IPS-15b (cell line): Measurements from ENCODE around the gene ASPM.

Source experiments
- H3K27me3 ChIP-seq: one replicate; pipeline ENCODE4 v1.6.1; 2013; ENCODE audit warnings: low read length; ENCODE audit not compliant: control insufficient read depth, insufficient read depth
- H3K36me3 ChIP-seq: one replicate; pipeline ENCODE4 v1.6.1; 2013; ENCODE audit warnings: low read length; ENCODE audit not compliant: control insufficient read depth, insufficient read depth
- H3K4me1 ChIP-seq: one replicate; pipeline ENCODE4 v1.6.1; 2013; ENCODE audit warnings: mild to moderate bottlenecking, low read length; ENCODE audit not compliant: control insufficient read depth, insufficient read depth
- H3K4me3 ChIP-seq: one replicate; pipeline ENCODE4 v1.5.1; 2013; ENCODE audit warnings: low read depth, low read length
- H3K9ac ChIP-seq: one replicate; pipeline ENCODE4 v1.6.1; 2013; ENCODE audit warnings: low read depth, mild to moderate bottlenecking, low read length
- H3K9me3 ChIP-seq: one replicate; pipeline ENCODE4 v1.6.1; 2013; ENCODE audit warnings: mild to moderate bottlenecking, low read length; ENCODE audit not compliant: control insufficient read depth, insufficient read depth

ASPM gene

GRCh38 chr1:197073978-197074377 is 72.5 kb downstream of the ASPM start:
- no peaks in the 10 kb centered on the region for H3K4me1 ChIP-seq
- no peaks in the 10 kb centered on the region for H3K36me3 ChIP-seq
- no peak overlapping the region for H3K4me3 ChIP-seq
- no peaks in the 10 kb centered on the region for H3K27me3 ChIP-seq
- H3K9me3 ChIP-seq = no peaks in the 10 kb centered on the region
- H3K9ac ChIP-seq = no peak overlapping the region

GRCh38 chr1:197067457-197067818 is 79.0 kb downstream of the ASPM start:
- H3K4me1 ChIP-seq = no peaks in the 10 kb centered on the region
- no peaks in the 10 kb centered on the region for H3K9me3 ChIP-seq
- H3K4me3 ChIP-seq = no peak overlapping the region
- no peaks in the 10 kb centered on the region for H3K27me3 ChIP-seq
- no peaks in the 10 kb centered on the region for H3K36me3 ChIP-seq
- H3K9ac ChIP-seq = no peak overlapping the region

- H3K4me3 ChIP-seq = no peak within 1 kb of the TSS
- no peaks in the 10 kb centered on the region for H3K9me3 ChIP-seq
- no peaks in the 10 kb centered on the region for H3K36me3 ChIP-seq
- H3K9ac ChIP-seq = no peak within 1 kb of the TSS
- H3K27me3 ChIP-seq = no peaks in the 10 kb centered on the region
- no peaks in the 10 kb centered on the region for H3K4me1 ChIP-seq
Observed at GRCh38 chr1:197066719-197067456, 79.6 kb downstream of the ASPM start, which contains the start of gene F13B. TSS of gene F13B (minus strand) at chr1:197067260. CDS start at chr1:197067223, 37 bp downstream.

- Histone ChIP-seq H3K36me3 (no peaks in the 10 kb centered on the region), H3K4me1 (no peaks in the 10 kb centered on the region), H3K27me3 (no peaks in the 10 kb centered on the region), H3K4me3 (no peak overlapping the region), H3K9me3 (no peaks in the 10 kb centered on the region), H3K9ac (no peak overlapping the region)
Observed at GRCh38 chr1:197066277-197066676, 80.2 kb downstream of the ASPM start.

- Histone ChIP-seq H3K9ac (no peak overlapping the region), H3K4me3 (no peak overlapping the region), H3K4me1 (no peaks in the 10 kb centered on the region), H3K27me3 (no peaks in the 10 kb centered on the region), H3K9me3 (no peaks in the 10 kb centered on the region), H3K36me3 (no peaks in the 10 kb centered on the region)
Observed at GRCh38 chr1:197065559-197065958, 80.9 kb downstream of the ASPM start.

GRCh38 chr1:197063212-197063611 is 83.3 kb downstream of the ASPM start:
- no peak overlapping the region for H3K4me3 ChIP-seq

GRCh38 chr1:197062692-197063091 is 83.8 kb downstream of the ASPM start:
- no peak overlapping the region for H3K4me3 ChIP-seq
- no peaks in the 10 kb centered on the region for H3K9me3 ChIP-seq
- no peak overlapping the region for H3K9ac ChIP-seq
- no peaks in the 10 kb centered on the region for H3K4me1 ChIP-seq
- H3K27me3 ChIP-seq = no peaks in the 10 kb centered on the region
- H3K36me3 ChIP-seq = no peaks in the 10 kb centered on the region

More at GRCh38 chr1:197063212-197063611, 83.3 kb downstream of the ASPM start:
- no peaks in the 10 kb centered on the region for H3K9me3 ChIP-seq
- H3K4me1 ChIP-seq = no peaks in the 10 kb centered on the region
- H3K27me3 ChIP-seq = no peaks in the 10 kb centered on the region
- no peak overlapping the region for H3K9ac ChIP-seq
- H3K36me3 ChIP-seq = no peaks in the 10 kb centered on the region

- no peaks in the 10 kb centered on the region for H3K4me1 ChIP-seq
- no peaks in the 10 kb centered on the region for H3K27me3 ChIP-seq
- no peaks in the 10 kb centered on the region for H3K36me3 ChIP-seq
- H3K9me3 ChIP-seq = no peaks in the 10 kb centered on the region
- no peak overlapping the region for H3K4me3 ChIP-seq
- no peak overlapping the region for H3K9ac ChIP-seq
Observed at GRCh38 chr1:197049100-197049499, 97.4 kb downstream of the ASPM start.

GRCh38 chr1:197042676-197043341 is 103.7 kb downstream of the ASPM start:
- no peak overlapping the region for H3K9ac ChIP-seq
- H3K36me3 ChIP-seq = no peaks in the 10 kb centered on the region
- no peaks in the 10 kb centered on the region for H3K9me3 ChIP-seq
- no peak overlapping the region for H3K4me3 ChIP-seq
- no peaks in the 10 kb centered on the region for H3K27me3 ChIP-seq
- H3K4me1 ChIP-seq = no peaks in the 10 kb centered on the region

- no peaks in the 10 kb centered on the region for H3K36me3 ChIP-seq
- no peaks in the 10 kb centered on the region for H3K4me1 ChIP-seq
- H3K9me3 ChIP-seq = no peaks in the 10 kb centered on the region
- no peak overlapping the region for H3K9ac ChIP-seq
- H3K4me3 ChIP-seq = no peak overlapping the region
- no peaks in the 10 kb centered on the region for H3K27me3 ChIP-seq
Observed at GRCh38 chr1:197041486-197042353, 104.7 kb downstream of the ASPM start.

GRCh38 chr1:197036861-197037260 is 109.6 kb downstream of the ASPM start:
- Histone ChIP-seq H3K4me3 (no peak overlapping the region), H3K36me3 (no peaks in the 10 kb centered on the region), H3K4me1 (no peaks in the 10 kb centered on the region), H3K27me3 (no peaks in the 10 kb centered on the region), H3K9ac (no peak overlapping the region), H3K9me3 (no peaks in the 10 kb centered on the region)
